AML-193 (cell line): ENCODE results near the gene LEFTY1.
"Not testable (repeated sequence)": the region's sequence is repeated elsewhere in the genome, so short reads cannot be mapped to it uniquely, and the experiment has no call there.

Source experiments
- DNase-seq, 2 experiments: peaks; one replicate each; lab custom pipeline; 2025; lab: John Stamatoyannopoulos, UW

LEFTY1 gene

DNA sequence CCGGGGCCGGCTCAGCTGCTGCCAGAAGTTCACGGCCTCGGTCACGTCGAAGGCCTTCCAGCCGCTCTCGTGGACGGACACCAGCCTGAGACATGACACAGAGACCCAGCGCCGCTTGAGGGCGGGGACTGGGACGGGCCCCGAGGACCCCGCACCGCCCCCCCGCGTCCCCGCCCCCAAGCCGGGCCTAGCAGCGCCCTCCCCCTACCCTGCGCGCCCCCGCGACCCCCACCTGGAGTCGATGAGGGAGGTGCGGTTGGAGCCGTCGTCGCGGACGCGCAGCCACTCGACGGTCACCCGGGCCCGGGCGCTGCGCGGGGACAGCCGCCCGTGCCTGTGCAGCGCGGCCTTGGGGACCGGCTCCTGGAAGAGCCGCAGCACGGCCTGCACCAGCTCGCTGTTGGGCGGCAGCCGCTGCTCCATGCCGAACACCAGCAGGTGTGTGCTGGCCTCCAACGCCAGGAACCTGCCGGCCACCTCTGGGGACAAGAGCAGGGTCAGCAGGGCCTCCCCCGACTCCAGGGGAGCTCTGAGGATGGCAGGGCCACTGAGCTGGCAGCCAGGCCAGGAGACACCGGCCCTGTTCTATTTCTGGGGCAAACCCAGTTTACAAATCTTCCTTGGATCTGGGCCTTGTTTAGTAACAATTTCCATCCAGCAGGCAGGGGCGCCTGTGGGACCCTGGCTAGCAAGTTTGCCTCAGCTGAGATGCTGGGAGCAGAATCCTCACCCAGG, 1.2 kb downstream of the LEFTY1 start:
- DNase-seq, result not testable (repeated sequence)

GRCh38 chr1:225887030-225887314, 2.0 kb downstream of the LEFTY1 start:
- DNase-seq, result no peak

- DNase-seq, result no peak
Observed at GRCh38 chr1:225886159-225887029, 2.6 kb downstream of the LEFTY1 start.

- DNase-seq, result no peak
Observed at GRCh38 chr1:225885336-225885735, 3.6 kb downstream of the LEFTY1 start.

DNA sequence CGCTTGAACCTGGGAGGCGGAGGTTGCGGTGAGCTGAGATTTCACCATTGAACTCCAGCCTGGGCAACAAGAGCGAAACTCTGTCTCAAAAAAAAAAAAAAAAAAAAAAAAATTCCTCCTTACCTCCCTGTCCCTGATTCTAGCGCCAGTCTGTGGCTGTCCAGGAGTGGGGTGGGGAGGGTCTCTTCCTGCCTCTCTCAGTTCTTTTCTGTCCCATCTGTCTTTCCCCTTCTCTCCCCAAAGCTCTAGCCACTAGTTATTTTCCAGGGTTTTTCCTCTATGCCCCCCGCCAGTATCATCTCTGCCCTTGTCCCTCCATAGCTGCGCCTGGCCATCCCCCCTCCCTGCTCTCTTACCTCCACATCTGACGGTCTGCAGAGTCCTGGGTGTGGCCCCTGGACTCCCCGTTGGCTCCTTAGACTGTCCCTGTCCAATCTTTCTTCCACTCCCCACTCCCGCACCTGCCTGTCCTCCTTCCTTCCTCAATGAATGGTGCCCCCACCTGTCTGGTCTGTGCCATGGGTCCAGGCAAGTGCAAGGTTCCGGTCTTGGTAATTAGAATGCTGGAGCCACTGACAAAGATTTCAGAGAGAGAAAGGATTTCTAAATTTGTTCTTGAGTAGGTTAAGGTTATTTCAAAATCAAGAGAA, 5.2 kb downstream of the LEFTY1 start:
- no peak for DNase-seq

DNA sequence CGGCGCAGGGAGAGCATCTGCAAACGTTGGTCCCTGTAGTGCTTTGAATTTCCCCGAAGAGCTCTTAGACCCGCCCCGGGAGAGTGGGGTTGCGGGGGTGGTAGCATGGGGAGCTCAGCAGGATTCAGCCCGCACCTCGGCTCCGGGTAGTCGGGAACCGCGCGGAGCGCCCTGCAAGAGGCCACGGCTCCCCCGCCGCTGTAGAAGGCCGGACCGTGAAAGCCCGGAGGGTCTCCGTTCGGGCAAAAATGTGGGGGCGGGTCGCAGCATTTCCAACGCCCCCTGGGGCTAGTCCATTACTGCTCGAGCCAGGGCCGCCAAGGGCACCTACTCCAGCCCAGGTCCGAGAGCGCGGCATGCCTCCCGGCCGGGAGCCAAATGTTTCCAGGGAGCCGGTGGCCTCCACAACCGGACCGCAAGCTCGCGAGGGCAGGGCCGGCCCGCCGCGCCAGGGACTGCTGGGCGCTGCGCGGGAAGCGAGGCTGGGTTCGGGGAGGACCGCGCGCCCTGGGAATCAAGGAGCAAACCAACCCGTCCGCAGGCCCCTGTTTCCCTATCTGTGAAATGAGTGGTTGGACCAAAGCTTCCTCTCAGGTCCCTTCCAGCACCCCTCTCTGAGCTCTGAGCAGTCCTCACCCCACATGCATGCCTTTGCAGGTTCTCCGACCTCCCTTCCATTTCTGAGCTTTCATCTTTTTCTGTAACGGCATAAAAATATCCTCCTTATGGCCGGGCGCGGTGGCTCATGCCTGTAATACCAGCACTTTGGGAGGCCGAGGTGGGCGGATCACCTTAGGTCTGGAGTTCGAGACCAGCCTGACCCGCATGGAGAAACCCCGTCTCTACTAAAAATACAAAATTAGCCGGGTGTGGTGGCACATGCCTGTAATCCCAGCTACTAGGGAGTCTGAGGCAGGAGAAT, 6.0 kb downstream of the LEFTY1 start:
- peak in 1 of 2 experiments; percentile 27 for DNase-seq

GRCh38 chr1:225881959-225882693, 6.8 kb downstream of the LEFTY1 start, which contains the start of gene TMEM63A:
Gene TMEM63A (minus strand): TSS chr1:225882380. CDS start chr1:225877580, 4,800 bp downstream.
- DNase-seq, result peak; percentile 74 to 79

GRCh38 chr1:225881081-225881958, 7.6 kb downstream of the LEFTY1 start:
- DNase-seq, result peak; percentile 12 to 13

DNA sequence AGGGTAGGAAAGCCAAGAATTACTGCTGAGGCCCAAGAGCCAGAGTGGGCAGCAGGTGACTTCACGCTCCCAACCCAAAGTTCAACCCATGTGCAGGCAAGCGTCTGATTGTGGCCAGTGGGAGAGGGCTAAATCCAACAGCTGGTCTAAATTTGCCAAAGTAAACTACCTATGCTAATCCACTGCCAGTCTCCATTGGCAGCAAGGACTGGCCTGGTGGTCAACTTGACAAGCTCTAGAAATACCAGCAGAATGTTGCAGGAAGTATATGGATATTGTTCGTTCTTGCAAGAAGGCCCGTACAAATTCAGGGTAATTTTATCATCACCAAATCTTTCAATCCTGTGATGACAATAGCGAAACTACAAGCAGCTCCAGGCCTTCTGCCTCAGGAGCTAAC, 8.3 kb downstream of the LEFTY1 start:
- DNase-seq, result no peak

GRCh38 chr1:225880222-225880588, 8.7 kb downstream of the LEFTY1 start:
- DNase-seq, result no peak

DNA sequence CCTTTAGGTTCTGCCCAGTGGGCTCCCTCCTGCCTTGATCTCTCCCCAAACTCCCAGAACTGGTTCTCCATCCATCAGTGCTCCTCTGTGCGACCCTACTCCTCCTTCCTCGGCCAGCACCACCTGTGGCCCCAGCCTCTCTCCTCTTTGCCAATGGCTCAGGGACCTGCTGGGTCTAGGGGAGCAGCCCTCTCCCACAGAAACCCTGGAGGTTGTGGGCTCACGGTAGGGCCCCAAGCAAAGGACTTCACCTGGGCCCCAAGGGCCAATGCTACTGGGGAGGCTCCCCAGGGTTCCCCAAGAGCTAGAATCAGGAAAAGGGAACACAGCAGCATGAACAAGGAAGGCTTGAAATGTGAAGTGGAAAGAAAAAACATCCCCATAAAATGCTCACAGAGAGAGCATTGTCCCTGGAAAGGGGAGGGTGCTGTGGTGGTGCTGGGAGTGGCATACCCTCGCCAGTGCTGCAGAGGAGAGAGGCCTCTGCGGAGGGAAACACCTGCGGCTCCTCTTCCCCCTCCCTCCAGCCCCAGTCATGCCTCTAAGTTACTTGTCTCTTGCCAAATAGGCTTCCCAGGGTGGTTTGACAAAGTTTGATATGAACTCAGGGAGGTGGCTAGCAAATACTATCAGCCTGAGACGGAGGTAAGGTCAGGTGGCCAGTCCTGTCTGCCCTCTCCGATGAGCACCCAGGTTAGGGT, 9.3 kb downstream of the LEFTY1 start:
- DNase-seq, result no peak

DNA sequence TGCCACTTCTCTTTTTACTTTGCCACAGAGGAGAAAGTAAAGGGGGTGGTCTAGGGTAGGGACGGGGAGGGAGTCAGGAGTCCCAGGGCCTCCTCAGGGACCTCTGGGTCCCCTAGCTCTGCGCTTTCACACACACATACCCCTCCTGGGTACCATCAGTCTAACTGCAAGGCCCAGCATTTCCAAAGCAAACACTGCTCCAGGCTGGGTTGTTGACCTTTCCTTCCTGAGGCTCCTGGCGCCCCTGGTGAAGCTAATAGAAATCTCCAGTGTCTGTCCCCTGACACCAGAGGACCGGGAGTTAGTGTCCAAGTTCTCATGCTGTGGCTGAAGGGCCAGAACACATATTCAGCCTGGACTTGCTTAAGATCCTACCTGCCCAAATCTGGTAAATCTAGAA, 10.7 kb downstream of the LEFTY1 start:
- DNase-seq, result no peak

DNA sequence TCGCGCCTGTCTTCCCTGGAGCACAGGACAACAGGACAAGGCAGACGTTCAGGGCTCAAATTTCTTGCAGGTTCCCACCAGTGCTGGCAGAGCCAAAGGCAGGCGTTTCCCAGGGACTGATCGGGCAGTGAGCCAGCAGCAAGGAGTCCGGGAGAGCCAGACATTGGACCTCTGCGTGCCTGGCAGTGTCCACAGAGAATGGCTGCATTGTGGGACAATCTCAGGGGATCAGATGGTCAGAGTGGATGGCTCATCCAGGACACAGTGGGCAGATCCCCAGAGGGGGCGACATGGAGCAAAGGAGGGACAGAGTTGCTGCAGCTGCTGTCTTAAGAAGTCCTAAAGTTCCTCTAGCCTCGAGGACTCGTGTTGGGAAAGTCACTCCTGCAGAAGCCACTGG, 11.4 kb downstream of the LEFTY1 start:
- DNase-seq, result peak; percentile 14 to 24

DNA sequence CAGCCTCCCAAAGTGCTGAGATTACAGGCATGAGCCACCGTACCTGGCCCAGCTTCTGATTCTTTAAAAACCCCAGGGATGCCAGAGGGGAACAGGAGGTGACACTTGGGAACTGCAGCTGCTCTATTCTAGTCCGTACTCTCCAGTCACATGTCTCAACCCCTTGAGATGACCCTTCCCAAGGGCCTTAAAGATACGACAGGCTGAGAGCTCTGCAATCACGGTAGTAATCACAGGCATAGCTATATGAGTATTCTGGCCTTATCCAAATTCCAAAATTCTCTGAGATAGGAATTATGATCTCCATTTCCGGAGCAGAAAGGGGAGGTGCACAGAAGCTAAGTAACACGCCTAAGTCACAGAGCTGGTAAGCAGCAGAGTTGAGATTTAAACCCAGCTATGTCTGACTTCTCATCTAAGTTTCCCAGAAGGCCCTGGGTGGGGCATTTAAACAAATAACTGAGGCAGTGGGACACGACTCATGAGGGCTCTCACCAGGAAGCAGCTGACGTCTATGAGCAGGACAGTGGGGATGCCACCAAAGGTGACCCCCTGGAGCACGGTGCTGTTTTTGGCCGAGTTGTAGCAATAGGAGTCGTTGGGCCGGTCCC, 11.9 kb downstream of the LEFTY1 start:
- no peak for DNase-seq

- no peak for DNase-seq
Observed at GRCh38 chr1:225875044-225875815, 13.7 kb downstream of the LEFTY1 start.

- DNase-seq, result no peak
Observed at GRCh38 chr1:225874431-225874830, 14.5 kb downstream of the LEFTY1 start.

DNA sequence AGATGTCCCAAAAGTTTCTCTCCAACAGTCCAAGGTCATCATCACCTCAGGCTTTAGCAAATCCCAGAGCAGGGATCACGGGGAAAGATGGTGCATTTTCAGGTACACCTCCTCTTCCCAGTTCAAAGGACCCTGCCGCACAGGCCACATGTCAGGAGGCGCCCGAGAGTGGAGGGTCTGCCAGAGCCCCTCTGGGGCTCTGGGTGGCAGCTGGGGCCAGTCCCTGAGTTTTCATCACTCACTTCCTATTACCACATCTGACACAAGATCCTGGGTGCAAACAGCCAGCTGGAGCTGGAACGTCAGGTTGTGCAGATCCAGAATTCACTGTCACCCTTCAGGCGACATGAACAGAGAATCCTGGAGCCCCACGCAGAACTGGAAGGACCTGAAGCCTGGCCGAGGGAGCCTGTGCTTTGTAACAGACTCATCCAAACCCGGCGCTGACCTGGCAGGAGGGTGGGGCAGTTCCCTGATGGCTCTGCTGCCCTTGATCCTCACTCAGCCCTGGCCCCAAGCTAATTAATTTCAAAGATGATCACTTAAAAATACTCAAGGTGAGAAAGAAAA, 15.6 kb downstream of the LEFTY1 start:
- DNase-seq, result no peak

GRCh38 chr1:225872075-225872430, 16.9 kb downstream of the LEFTY1 start:
- no peak for DNase-seq
